Adrenal gland (tissue), 5 donors: ENCODE results near the gene MLIP.

Source experiments
- POLR2A ChIP-seq, 2 donors: fragments of 450-650 bp; IDR thresholded peaks; one replicate each; pipeline ENCODE4 v1.6.1; 2017; ENCODE audit warnings: antibody characterized with exemption in 2 of 2, mild to moderate bottlenecking in 2 of 2, moderate library complexity in 1 of 2
- TF ChIP-seq, protein P1 (sequence below), 6 experiments: fragments of 450-650 bp in 4 of 6; fragments of 200-600 bp in 2 of 6; sonication (generic) in 1 of 6; IDR thresholded peaks; 1 replicate in 5 of 6; 2 replicates in 1 of 6; pipeline versions ENCODE4 v1.5.1 to v1.8.0; 2016 to 2021; ENCODE audit warnings: antibody characterized with exemption in 6 of 6, mild to moderate bottlenecking in 2 of 6, moderate library complexity in 1 of 6
- donor health status: DM: no; HTN: no; CAD: no.

DNA sequence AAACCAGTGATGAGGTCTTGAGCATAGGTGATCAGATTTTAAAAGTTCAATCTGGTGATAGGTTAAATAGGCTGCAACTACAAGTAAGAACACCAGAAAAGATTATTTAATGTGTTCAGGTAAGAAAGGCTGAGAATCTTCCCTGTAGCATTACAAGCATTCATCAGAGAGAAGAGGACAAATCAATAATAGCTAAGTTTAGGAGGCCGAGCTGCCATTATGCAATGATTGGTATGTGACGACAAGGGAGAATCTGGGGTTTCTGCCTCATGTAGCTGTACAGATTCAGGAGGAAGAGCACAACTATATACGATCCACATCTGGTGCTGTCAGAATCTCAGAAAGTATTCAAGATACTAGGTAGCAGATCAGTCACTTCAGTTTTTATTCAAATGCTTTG lies 21.9 kb downstream of the MLIP start:
- no peak for TF ChIP-seq POLR2A (IDR thresholded peaks at IDR 0.05)
- TF ChIP-seq, protein P1, sequence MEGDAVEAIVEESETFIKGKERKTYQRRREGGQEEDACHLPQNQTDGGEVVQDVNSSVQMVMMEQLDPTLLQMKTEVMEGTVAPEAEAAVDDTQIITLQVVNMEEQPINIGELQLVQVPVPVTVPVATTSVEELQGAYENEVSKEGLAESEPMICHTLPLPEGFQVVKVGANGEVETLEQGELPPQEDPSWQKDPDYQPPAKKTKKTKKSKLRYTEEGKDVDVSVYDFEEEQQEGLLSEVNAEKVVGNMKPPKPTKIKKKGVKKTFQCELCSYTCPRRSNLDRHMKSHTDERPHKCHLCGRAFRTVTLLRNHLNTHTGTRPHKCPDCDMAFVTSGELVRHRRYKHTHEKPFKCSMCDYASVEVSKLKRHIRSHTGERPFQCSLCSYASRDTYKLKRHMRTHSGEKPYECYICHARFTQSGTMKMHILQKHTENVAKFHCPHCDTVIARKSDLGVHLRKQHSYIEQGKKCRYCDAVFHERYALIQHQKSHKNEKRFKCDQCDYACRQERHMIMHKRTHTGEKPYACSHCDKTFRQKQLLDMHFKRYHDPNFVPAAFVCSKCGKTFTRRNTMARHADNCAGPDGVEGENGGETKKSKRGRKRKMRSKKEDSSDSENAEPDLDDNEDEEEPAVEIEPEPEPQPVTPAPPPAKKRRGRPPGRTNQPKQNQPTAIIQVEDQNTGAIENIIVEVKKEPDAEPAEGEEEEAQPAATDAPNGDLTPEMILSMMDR (IDR thresholded peaks at IDR 0.05): no peak
